Measurements from ENCODE around the gene CYB5RL.

The CYB5RL gene

DNA sequence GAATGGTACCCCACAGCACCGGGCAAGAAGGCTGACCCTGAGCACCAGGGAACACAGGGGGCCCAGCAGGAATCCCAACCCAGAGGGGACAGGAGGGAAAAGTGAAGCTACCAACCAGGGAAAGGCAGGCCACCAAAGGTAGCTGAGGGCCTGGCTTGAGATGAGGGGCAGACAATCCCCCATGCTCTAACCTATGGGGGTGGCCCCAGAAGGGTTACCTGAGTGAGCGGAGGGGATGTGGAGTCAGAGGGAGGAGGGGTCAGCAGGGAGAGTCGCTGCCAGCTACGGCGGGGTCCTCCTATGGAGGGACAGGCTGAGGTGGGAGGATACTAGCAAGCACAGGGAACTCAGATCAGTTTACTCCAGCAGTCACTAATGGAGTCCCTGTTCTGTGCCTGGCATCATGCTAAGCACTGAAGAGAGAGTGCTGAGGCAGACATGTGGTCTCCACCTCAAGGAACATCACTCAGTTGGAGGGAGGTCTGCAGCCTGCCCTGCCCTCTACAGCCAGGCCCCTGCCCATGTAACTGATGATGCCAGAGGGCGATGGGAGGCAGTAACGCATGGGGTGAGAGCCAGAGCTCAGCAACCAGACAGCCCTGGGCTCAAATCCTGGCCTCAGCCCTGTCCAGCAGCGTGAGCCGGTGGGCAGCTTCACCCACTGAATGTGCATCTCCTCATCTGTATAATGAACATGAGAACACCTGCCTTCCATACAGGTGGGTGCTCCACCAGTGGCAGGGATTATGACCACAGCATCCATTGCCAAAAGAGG, 21.3 kb downstream of the CYB5RL start:
- no peaks in the 10 kb centered on the region for H3K9me3 ChIP-seq (ENCODE audit: control insufficient read depth, low read length)
- no peak overlapping the region for H3K4ac ChIP-seq (ENCODE audit: low read depth in 1 of 2, low read length in 2 of 2)
- H3K27ac ChIP-seq (ENCODE audit: low read length, poor library complexity, severe bottlenecking): no peak overlapping the region
- H4K8ac ChIP-seq (ENCODE audit: low read length): no peak overlapping the region
- no peaks in the 10 kb centered on the region for H3K79me1 ChIP-seq (replicated peaks; ENCODE audit: low read length, poor library complexity, severe bottlenecking)
- no peak overlapping the region for H2BK120ac ChIP-seq (ENCODE audit: low read depth, low read length)
- H3K36me3 ChIP-seq (ENCODE audit: control insufficient read depth in 1 of 2, insufficient read depth in 2 of 2, low read depth in 1 of 2, low read length in 2 of 2): peaks cover 9 to 10% of the 10 kb centered on the region in 2 experiments
- DNase-seq: no peak
- no peak overlapping the region for H3K9ac ChIP-seq (ENCODE audit: low read length)
- no peaks in the 10 kb centered on the region for H3K27me3 ChIP-seq (ENCODE audit: control insufficient read depth in 1 of 2, insufficient read depth in 1 of 2, low read length in 2 of 2)
- no peak overlapping the region for H2AK5ac ChIP-seq (ENCODE audit: low read length, severe bottlenecking)
- H3K4me2 ChIP-seq (ENCODE audit: low read length, poor library complexity, severe bottlenecking): no peak overlapping the region
- H3K4me1 ChIP-seq (ENCODE audit: control insufficient read depth, insufficient read depth, low read depth, low read length): peaks cover 9% of the 10 kb centered on the region
- 92% methylated on average over 9 of the region's 9 CpGs for WGBS
- H2BK5ac ChIP-seq (ENCODE audit: low read depth, low read length, poor library complexity, severe bottlenecking): no peak overlapping the region
- no peak overlapping the region for H2BK12ac ChIP-seq (ENCODE audit: low read length in 2 of 2)
- H2BK15ac ChIP-seq (ENCODE audit: low read depth, poor library complexity, severe bottlenecking): no peak overlapping the region
- H3K23ac ChIP-seq (ENCODE audit: low read length in 2 of 2): no peak overlapping the region
- no peak overlapping the region for H3K14ac ChIP-seq (ENCODE audit: low read length in 2 of 2)
- H2AFZ ChIP-seq (ENCODE audit: low read depth, low read length): no peak overlapping the region
- H3K4me3 ChIP-seq (ENCODE audit: insufficient read depth in 1 of 2, low read depth in 1 of 2, low read length in 2 of 2): no peak overlapping the region
- H4K91ac ChIP-seq (ENCODE audit: low read length): no peak overlapping the region
- no peak overlapping the region for H3K18ac ChIP-seq (ENCODE audit: low read depth in 1 of 2, low read length in 2 of 2)

DNA sequence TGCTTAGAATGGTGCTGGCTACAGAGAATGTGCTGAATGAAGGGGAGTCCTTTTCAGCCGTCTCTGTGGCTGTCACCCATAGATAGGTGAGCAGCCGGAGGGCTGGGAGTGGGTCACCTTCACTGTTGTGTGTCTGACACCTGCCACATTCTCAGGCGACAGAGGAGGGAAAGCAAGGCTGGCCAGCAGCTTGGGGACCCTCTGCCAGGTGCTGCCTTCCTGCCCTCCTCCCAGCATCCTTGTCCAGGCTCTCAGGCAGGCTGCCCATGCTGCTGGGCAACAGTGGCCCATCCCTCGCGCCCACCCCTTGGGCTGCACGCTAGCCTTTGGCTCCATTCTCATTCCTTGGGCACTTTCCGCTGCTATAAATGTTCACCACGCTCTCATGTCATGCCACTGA, 22.1 kb downstream of the CYB5RL start:
- Histone ChIP-seq H3K9me3 (ENCODE audit: control insufficient read depth, low read length) (no peaks in the 10 kb centered on the region), H3K4me1 (ENCODE audit: control insufficient read depth, insufficient read depth, low read depth, low read length) (peaks cover 9% of the 10 kb centered on the region), H2BK5ac (ENCODE audit: low read depth, low read length, poor library complexity, severe bottlenecking) (no peak overlapping the region), H4K8ac (ENCODE audit: low read length) (no peak overlapping the region), H2BK15ac (ENCODE audit: low read depth, poor library complexity, severe bottlenecking) (no peak overlapping the region), H3K27me3 (ENCODE audit: control insufficient read depth in 1 of 2, insufficient read depth in 1 of 2, low read length in 2 of 2) (no peaks in the 10 kb centered on the region), H3K9ac (ENCODE audit: low read length) (no peak overlapping the region), H2AK5ac (ENCODE audit: low read length, severe bottlenecking) (no peak overlapping the region), H2BK12ac (ENCODE audit: low read length in 2 of 2) (no peak overlapping the region), H3K18ac (ENCODE audit: low read depth in 1 of 2, low read length in 2 of 2) (no peak overlapping the region), H3K79me1 (replicated peaks; ENCODE audit: low read length, poor library complexity, severe bottlenecking) (no peaks in the 10 kb centered on the region), H3K4ac (ENCODE audit: low read depth in 1 of 2, low read length in 2 of 2) (no peak overlapping the region), H3K23ac (ENCODE audit: low read length in 2 of 2) (no peak overlapping the region), H3K27ac (ENCODE audit: low read length, poor library complexity, severe bottlenecking) (no peak overlapping the region), H3K36me3 (ENCODE audit: control insufficient read depth in 1 of 2, insufficient read depth in 2 of 2, low read depth in 1 of 2, low read length in 2 of 2) (peaks cover 9 to 10% of the 10 kb centered on the region in 2 experiments), H4K91ac (ENCODE audit: low read length) (no peak overlapping the region), H3K14ac (ENCODE audit: low read length in 2 of 2) (no peak overlapping the region), H2BK120ac (ENCODE audit: low read depth, low read length) (no peak overlapping the region), H3K4me3 (ENCODE audit: insufficient read depth in 1 of 2, low read depth in 1 of 2, low read length in 2 of 2) (peak overlapping the region in 1 of 2 experiments; percentile 18), H3K4me2 (ENCODE audit: low read length, poor library complexity, severe bottlenecking) (no peak overlapping the region), H2AFZ (ENCODE audit: low read depth, low read length) (no peak overlapping the region)
- WGBS: 93% methylated on average over 8 of the region's 8 CpGs
- DNase-seq: no peak

DNA sequence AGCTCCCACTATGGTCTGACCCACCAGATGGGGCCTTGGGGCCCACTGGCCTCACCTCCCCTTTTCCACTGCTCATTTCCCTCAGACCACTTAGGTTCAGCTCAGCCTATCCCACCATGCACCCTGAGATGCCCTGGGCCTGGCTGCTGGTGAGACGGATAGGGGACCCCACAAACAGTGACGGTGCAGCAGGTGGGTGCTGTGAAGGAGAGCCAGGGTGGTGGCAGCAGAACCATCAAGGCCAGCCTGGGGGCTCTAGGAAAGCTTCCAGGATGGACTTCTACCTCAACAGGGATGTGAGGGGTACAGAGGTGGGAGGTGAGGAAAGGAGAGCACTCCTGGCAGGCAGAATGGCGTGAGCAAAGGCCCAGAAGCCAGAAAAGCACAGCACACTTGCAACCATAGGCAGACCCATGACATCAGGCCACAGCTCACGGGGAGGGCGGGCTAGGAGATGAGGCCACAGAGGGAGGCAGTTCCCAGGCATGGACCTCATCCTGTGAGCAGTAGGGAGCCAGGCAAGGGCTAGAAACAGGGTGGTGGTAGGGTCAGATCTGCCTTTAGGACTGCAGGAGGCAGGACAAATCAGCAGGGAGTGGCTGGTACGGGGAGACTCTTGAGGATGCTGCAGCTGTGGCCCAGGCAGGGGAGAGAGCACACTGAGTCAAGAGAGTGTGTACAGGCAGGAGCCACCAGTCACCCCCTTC, 23.1 kb downstream of the CYB5RL start:
- Histone ChIP-seq H2BK15ac (ENCODE audit: low read depth, poor library complexity, severe bottlenecking) (peak overlapping the region; percentile 3), H2BK5ac (ENCODE audit: low read depth, low read length, poor library complexity, severe bottlenecking) (no peak overlapping the region), H3K4ac (ENCODE audit: low read depth in 1 of 2, low read length in 2 of 2) (no peak overlapping the region), H3K36me3 (ENCODE audit: control insufficient read depth in 1 of 2, insufficient read depth in 2 of 2, low read depth in 1 of 2, low read length in 2 of 2) (peaks cover 9 to 10% of the 10 kb centered on the region in 2 experiments), H3K9me3 (ENCODE audit: control insufficient read depth, low read length) (no peaks in the 10 kb centered on the region), H2BK120ac (ENCODE audit: low read depth, low read length) (no peak overlapping the region), H2BK12ac (ENCODE audit: low read length in 2 of 2) (no peak overlapping the region), H4K91ac (ENCODE audit: low read length) (no peak overlapping the region), H3K4me2 (ENCODE audit: low read length, poor library complexity, severe bottlenecking) (no peak overlapping the region), H3K27ac (ENCODE audit: low read length, poor library complexity, severe bottlenecking) (no peak overlapping the region), H3K14ac (ENCODE audit: low read length in 2 of 2) (peak overlapping the region in 1 of 2 experiments; percentile 23), H3K18ac (ENCODE audit: low read depth in 1 of 2, low read length in 2 of 2) (no peak overlapping the region), H3K9ac (ENCODE audit: low read length) (no peak overlapping the region), H3K4me1 (ENCODE audit: control insufficient read depth, insufficient read depth, low read depth, low read length) (peaks cover 9% of the 10 kb centered on the region), H3K23ac (ENCODE audit: low read length in 2 of 2) (no peak overlapping the region), H2AFZ (ENCODE audit: low read depth, low read length) (no peak overlapping the region), H2AK5ac (ENCODE audit: low read length, severe bottlenecking) (no peak overlapping the region), H3K27me3 (ENCODE audit: control insufficient read depth in 1 of 2, insufficient read depth in 1 of 2, low read length in 2 of 2) (no peaks in the 10 kb centered on the region), H4K8ac (ENCODE audit: low read length) (no peak overlapping the region), H3K79me1 (replicated peaks; ENCODE audit: low read length, poor library complexity, severe bottlenecking) (no peaks in the 10 kb centered on the region), H3K4me3 (ENCODE audit: insufficient read depth in 1 of 2, low read depth in 1 of 2, low read length in 2 of 2) (no peak overlapping the region)
- no peak for DNase-seq
- WGBS: 82% methylated on average over 6 of the region's 6 CpGs

- Histone ChIP-seq H3K18ac (ENCODE audit: low read depth in 1 of 2, low read length in 2 of 2) (no peak overlapping the region), H3K27me3 (ENCODE audit: control insufficient read depth in 1 of 2, insufficient read depth in 1 of 2, low read length in 2 of 2) (no peaks in the 10 kb centered on the region), H3K79me1 (replicated peaks; ENCODE audit: low read length, poor library complexity, severe bottlenecking) (no peaks in the 10 kb centered on the region), H3K4me2 (ENCODE audit: low read length, poor library complexity, severe bottlenecking) (no peak overlapping the region), H2BK5ac (ENCODE audit: low read depth, low read length, poor library complexity, severe bottlenecking) (no peak overlapping the region), H2BK15ac (ENCODE audit: low read depth, poor library complexity, severe bottlenecking) (no peak overlapping the region), H4K8ac (ENCODE audit: low read length) (no peak overlapping the region), H3K14ac (ENCODE audit: low read length in 2 of 2) (no peak overlapping the region), H3K27ac (ENCODE audit: low read length, poor library complexity, severe bottlenecking) (no peak overlapping the region), H2BK120ac (ENCODE audit: low read depth, low read length) (no peak overlapping the region), H3K4me3 (ENCODE audit: insufficient read depth in 1 of 2, low read depth in 1 of 2, low read length in 2 of 2) (no peak overlapping the region), H2AK5ac (ENCODE audit: low read length, severe bottlenecking) (no peak overlapping the region), H3K9ac (ENCODE audit: low read length) (no peak overlapping the region), H3K23ac (ENCODE audit: low read length in 2 of 2) (no peak overlapping the region), H2AFZ (ENCODE audit: low read depth, low read length) (no peak overlapping the region), H3K4ac (ENCODE audit: low read depth in 1 of 2, low read length in 2 of 2) (no peak overlapping the region), H3K9me3 (ENCODE audit: control insufficient read depth, low read length) (no peaks in the 10 kb centered on the region), H4K91ac (ENCODE audit: low read length) (no peak overlapping the region), H3K36me3 (ENCODE audit: control insufficient read depth in 1 of 2, insufficient read depth in 2 of 2, low read depth in 1 of 2, low read length in 2 of 2) (peaks cover 6 to 9% of the 10 kb centered on the region in 2 experiments), H2BK12ac (ENCODE audit: low read length in 2 of 2) (no peak overlapping the region), H3K4me1 (ENCODE audit: control insufficient read depth, insufficient read depth, low read depth, low read length) (peaks cover 9% of the 10 kb centered on the region)
- 82% methylated on average over 4 of the region's 4 CpGs for WGBS
- DNase-seq: no peak
Measured at GRCh38 chr1:54174106-54174505, 25.7 kb downstream of the CYB5RL start.

All from mesenchymal stem cell (in vitro differentiated cells and primary cell).